GM21390 (cell line): ENCODE results near the gene APOL6.
"Not testable (repeated sequence)": the region's sequence is repeated elsewhere in the genome, so short reads cannot be mapped to it uniquely, and the experiment has no call there.

Source experiments
- ATAC-seq: cut with Tn5 transposase; IDR thresholded peaks from one replicate; pipeline ENCODE4 v1.9.1; 2021; ENCODE audit not compliant: unreplicated experiment

Gene APOL6

GRCh38 chr22:35634943-35635540 lies 13.2 kb upstream of the APOL6 start:
- no peak for ATAC-seq

- no peak for ATAC-seq
Observed at GRCh38 chr22:35637254-35637653, 11.0 kb upstream of the APOL6 start.

GRCh38 chr22:35638001-35638400 lies 10.2 kb upstream of the APOL6 start:
- ATAC-seq: no peak

- ATAC-seq: no peak
Observed at GRCh38 chr22:35638410-35638809, 9.8 kb upstream of the APOL6 start.

GRCh38 chr22:35641494-35642120 lies 6.6 kb upstream of the APOL6 start:
- no peak for ATAC-seq

GRCh38 chr22:35642305-35642741 lies 5.9 kb upstream of the APOL6 start:
- no peak for ATAC-seq

DNA sequence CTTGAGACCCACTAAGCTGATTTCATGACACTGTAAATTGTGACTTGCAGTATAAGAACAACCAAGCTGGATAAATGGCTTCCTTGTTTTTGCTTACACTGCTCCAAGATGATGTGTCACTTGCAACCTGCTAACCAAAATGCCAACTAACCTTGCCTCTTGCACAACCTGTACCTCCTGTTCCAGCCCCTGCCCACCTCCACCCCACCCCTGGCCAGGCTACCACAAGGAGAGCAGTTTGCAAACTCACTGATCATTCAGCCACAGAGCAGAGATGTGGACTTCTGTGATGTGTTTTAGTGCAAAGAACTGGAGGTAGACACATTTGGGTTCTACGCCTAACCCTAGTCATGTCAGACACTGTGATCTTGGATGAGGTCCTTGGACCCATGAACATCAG lies 4.3 kb upstream of the APOL6 start:
- no peak for ATAC-seq

- no peak for ATAC-seq
Observed at GRCh38 chr22:35645646-35646045, 2.6 kb upstream of the APOL6 start.

DNA sequence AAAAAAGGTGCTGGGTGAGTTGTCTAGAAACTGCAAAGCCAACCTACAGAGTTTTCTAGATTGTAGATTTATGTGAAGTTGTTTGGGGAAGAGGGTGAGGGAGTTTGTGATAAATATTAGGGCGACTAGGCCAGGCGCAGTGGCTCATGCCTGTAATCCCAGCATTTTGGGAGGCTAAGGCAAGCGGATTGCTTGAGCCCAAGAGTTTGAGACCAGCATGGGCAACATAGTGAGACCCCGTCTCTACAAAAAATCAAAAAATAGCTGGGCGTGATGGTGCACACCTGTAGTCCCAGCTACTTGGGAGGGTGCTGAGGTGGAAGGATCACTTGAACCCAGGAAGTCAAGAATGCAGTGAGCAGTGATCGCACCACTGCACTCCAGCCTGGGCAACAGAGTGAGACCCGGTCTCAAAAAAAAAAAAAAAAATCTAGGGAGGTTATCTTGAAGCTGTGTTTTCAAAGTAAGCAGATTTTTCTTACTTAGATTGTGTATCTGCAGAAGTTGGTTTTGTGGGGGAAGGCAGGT lies 844 bp downstream of the APOL6 start:
- ATAC-seq: no peak

DNA sequence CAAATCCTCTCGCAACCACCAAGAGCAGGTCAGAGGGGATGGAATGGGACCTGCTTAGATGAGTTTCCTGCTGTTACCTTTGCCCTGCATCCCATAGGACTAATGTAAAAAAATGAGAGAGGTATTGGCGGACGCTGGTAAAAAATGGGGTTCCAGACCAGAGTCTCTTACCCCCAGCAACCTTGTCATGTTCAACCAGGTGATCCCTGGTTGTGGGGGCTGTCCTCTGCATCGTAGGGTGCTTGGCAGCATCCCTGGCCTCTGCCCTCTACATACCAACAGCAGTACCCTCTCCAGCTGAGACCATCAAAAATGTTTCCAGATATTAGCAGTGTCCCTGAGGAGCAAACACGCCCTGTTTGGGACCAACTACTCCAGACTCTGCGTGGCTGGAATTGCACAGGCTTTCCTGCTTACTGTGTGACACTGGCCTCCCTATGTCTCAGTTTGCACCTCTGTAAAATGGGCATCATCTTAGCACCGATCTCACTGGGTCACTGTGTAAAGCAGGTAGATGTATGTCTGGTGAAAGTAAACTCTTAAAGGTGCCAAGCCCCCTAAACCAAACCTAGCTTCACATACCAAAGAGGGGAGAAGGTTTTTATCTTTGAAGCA lies 1.5 kb downstream of the APOL6 start:
- ATAC-seq: no peak

- ATAC-seq: no peak
Observed at GRCh38 chr22:35651085-35651484, 2.8 kb downstream of the APOL6 start.

DNA sequence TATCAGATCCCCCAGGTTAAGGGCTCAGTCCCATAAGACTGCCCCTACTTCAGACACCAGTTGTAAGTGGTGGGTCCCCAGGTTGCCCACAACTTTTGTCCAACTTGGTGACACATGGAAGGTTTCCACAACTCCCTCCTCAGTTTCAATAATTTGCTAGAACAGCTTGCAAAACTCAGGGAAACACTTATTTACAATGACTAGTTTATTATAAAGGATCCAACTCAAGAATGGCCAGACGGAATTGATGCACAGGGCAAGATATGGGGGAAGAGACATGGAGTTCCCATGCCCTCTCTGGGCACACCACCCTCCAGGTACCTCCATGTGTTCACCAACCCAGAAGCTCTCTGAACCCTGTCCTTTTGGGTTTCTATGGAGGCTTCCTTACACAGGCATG lies 5.6 kb downstream of the APOL6 start:
- no peak for ATAC-seq

- no peak for ATAC-seq
Observed at GRCh38 chr22:35656284-35656752, 8.1 kb downstream of the APOL6 start.

GRCh38 chr22:35657571-35658312 lies 9.5 kb downstream of the APOL6 start:
- ATAC-seq: no peak

DNA sequence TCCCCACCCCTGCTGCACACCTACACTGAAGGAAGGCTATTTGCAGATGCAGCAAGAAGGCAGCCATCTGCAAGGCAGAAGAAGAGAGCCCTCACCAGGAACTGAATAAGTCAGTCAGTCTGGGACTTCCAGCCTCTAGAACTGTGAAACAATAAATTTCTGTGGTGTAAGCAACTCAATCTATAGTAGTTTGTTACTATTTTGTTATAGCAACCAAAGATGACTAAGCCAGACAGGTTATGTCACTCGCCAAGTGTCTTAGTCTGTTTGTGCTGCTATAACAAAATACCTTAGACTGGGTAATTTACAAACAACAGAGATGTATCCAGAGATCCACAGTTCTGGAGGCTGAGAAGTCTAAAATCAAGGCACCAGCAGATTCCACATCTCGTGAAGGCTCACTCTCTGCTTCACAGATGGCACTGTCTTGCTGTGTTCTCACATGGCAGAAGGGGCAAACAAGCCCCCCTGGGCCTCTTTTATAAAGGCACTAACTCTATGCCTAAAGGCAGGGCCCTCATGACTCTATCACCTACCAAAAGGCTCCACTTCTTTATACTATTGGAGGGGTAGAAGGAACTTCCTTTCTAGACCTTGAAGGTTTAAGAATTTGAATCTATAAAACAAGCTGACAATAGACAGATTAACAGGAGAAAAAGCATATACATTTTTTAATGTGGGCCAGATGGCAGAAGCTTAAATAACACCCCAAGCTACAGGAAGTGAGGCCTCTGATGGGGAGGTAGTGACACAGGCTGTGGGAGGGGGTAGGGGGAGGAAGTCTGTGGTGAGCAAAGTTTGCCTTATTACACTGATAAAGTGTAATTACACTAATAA lies 12.3 kb downstream of the APOL6 start:
- ATAC-seq: no peak

GRCh38 chr22:35661464-35661863 lies 13.2 kb downstream of the APOL6 start:
- ATAC-seq: no peak

GRCh38 chr22:35662914-35663313 lies 14.7 kb downstream of the APOL6 start:
- no peak for ATAC-seq

DNA sequence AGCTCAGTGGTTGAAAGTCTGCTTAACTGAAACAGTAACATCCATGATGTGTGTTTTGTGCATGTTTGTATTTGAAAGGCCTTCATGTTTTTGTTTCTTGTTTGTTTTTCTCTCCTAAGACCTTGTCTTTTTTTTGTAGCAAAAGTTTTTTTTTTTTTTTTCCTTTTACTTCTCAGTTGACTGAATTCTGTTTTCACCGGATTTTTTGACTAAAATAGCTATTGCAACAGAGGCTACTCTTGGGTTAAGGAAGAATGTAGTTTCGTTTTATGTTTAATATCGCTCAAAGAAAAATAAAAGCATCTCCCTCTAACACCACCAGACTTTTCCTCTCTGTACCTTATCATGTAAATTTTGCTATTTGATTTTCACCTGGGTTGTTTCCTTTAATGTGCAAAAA lies 15.1 kb downstream of the APOL6 start:
- ATAC-seq: no peak

GRCh38 chr22:35664955-35665587 lies 16.8 kb downstream of the APOL6 start:
- no peak for ATAC-seq

- not testable (repeated sequence) for ATAC-seq
Observed at GRCh38 chr22:35666699-35667098, 18.5 kb downstream of the APOL6 start.
